ENCODE data around the gene MED12L. TPM values are rescaled to one million over a fixed set of nuclear protein-coding genes. Genes with fewer than 3 reads are reported as not detected.

Gene MED12L
- total RNA-seq, 4 donors from 2014 or later, result 0.15 to 0.37 (median 0.22) TPM

GRCh38 chr3:151276687-151277042, 191.2 kb downstream of the MED12L start:
- intact Hi-C loops (cut with DNase I; ENCODE audit: low total_unique reads), result no loop called here

GRCh38 chr3:151278230-151278629, 192.8 kb downstream of the MED12L start, which contains the start of gene P2RY14:
P2RY14 (minus strand) TSS chr3:151278542; CDS start chr3:151214316, 64,226 bp downstream.
- WGBS, 2 donors, result 53 to 67% methylated on average over 4 of the region's 4 CpGs
- TF ChIP-seq POLR2A (IDR thresholded peaks at IDR 0.05) (no peak), CTCF (IDR thresholded peaks at IDR 0.05) (no peak)
- no peak within 1 kb of the TSS for H3K4me3 ChIP-seq (ENCODE audit: low read depth, poor library complexity, severe bottlenecking)
- intact Hi-C loops (cut with DNase I; ENCODE audit: low total_unique reads), result no loop called here
- DNase-seq (ENCODE audit: low spot score in 2 of 2), result no peak

More at GRCh38 chr3:151276687-151277042, 191.2 kb downstream of the MED12L start:
- TF ChIP-seq POLR2A (IDR thresholded peaks at IDR 0.05), result no peak
- TF ChIP-seq CTCF (IDR thresholded peaks at IDR 0.05), result no peak
- 75 to 81% methylated on average over 6 of the region's 6 CpGs for WGBS, 2 donors
- H3K4me3 ChIP-seq (ENCODE audit: low read depth, poor library complexity, severe bottlenecking), result no peak overlapping the region
- no peak for DNase-seq (ENCODE audit: low spot score in 2 of 2)

GRCh38 chr3:151281671-151282324, 196.3 kb downstream of the MED12L start:
- H3K4me3 ChIP-seq (ENCODE audit: low read depth, poor library complexity, severe bottlenecking), result no peak overlapping the region
- no peak for DNase-seq (ENCODE audit: low spot score in 2 of 2)
- intact Hi-C loops (cut with DNase I; ENCODE audit: low total_unique reads), result loop anchor here (10.0 kb wide), 1 partner anchor 57 kb away; no protein-coding TSS in a partner anchor
- no peak for TF ChIP-seq POLR2A (IDR thresholded peaks at IDR 0.05)
- no peak for TF ChIP-seq CTCF (IDR thresholded peaks at IDR 0.05)
- 76 to 80% methylated on average over 9 of the region's 9 CpGs for WGBS, 2 donors

- 0% methylated on average over 1 of the region's 1 CpG for WGBS, 2 donors
- H3K4me3 ChIP-seq (ENCODE audit: low read depth, poor library complexity, severe bottlenecking), result no peak overlapping the region
- intact Hi-C loops (cut with DNase I; ENCODE audit: low total_unique reads), result loop anchor here (10.0 kb wide), 1 partner anchor 58 kb away; no protein-coding TSS in a partner anchor
- no peak for DNase-seq (ENCODE audit: low spot score in 2 of 2)
- TF ChIP-seq CTCF (IDR thresholded peaks at IDR 0.05) (peak in 1 of 3 donors; percentile 10), POLR2A (IDR thresholded peaks at IDR 0.05) (no peak)
Measured at GRCh38 chr3:151282921-151283320, 197.5 kb downstream of the MED12L start.

GRCh38 chr3:151283387-151283786, 197.9 kb downstream of the MED12L start:
- intact Hi-C loops (cut with DNase I; ENCODE audit: low total_unique reads), result loop anchor here (10.0 kb wide), 1 partner anchor 59 kb away; no protein-coding TSS in a partner anchor
- TF ChIP-seq POLR2A (IDR thresholded peaks at IDR 0.05), result no peak
- no peak for TF ChIP-seq CTCF (IDR thresholded peaks at IDR 0.05)
- H3K4me3 ChIP-seq (ENCODE audit: low read depth, poor library complexity, severe bottlenecking), result no peak overlapping the region
- DNase-seq (ENCODE audit: low spot score in 2 of 2), result no peak
- 58 to 66% methylated on average over 4 of the region's 4 CpGs for WGBS, 2 donors

All from lower leg skin (tissue), 4 donors.